ENCODE results near the gene MAN1A2. TPM values are rescaled to one million over a fixed set of nuclear protein-coding genes. Genes with fewer than 3 reads are reported as not detected.
A peak's percentile ranks its signal among the peaks of the same experiment; 100 is the strongest.

MAN1A2 gene
- total and polyA plus RNA-seq, 9 of the 15 experiments (the other 6 are each of a cell fraction or from before 2014, with no cell fraction given) = 4.2 to 38.4 (median 18.7) TPM

GRCh38 chr1:117534995-117535467 lies 167.8 kb downstream of the MAN1A2 start (continued):
- TF ChIP-seq ZNF592 (IDR thresholded peaks at IDR 0.05) (no peak), ZNF3 (CRISPR knock-in tag; IDR thresholded peaks at IDR 0.05) (no peak), DMBX1 (CRISPR knock-in tag; IDR thresholded peaks at IDR 0.05; ENCODE audit: borderline replicate concordance) (no peak), ZNF512 (tag; IDR thresholded peaks at IDR 0.05) (no peak), C11orf30 (IDR thresholded peaks at IDR 0.05; ENCODE audit: low read depth) (peak; percentile 80), COPS2 (conservative IDR thresholded peaks at IDR 0.05) (no peak), EHMT2 (IDR thresholded peaks at IDR 0.05) (peak; percentile 64; the same call in 1 of the 2 replicates), FOSL1 (tag; conservative IDR thresholded peaks at IDR 0.05) (peak; percentile 34; the same call in 1 of the 2 replicates), NFE2L1 (tag; IDR thresholded peaks at IDR 0.05; ENCODE audit: borderline replicate concordance, low read depth) (no peak), ZNF507 (tag; conservative IDR thresholded peaks at IDR 0.05) (no peak), TARDBP (IDR thresholded peaks at IDR 0.05) (no peak), NCOA4 (IDR thresholded peaks at IDR 0.05; ENCODE audit: partially characterized antibody) (no peak), CTCF (IDR thresholded peaks at IDR 0.05 in 2 of 3, conservative IDR thresholded peaks at IDR 0.05 in 1 of 3; ENCODE audit: insufficient read depth in 2 of 3, low read depth in 1 of 3, low read length in 3 of 3) (peak; percentile 80 to 88 (median 88)), PBX2 (CRISPR knock-in tag; IDR thresholded peaks at IDR 0.05; ENCODE audit: low read depth) (no peak), PBX2 (tag; conservative IDR thresholded peaks at IDR 0.05; ENCODE audit: low read depth) (no peak), CGGBP1 (CRISPR knock-in tag; IDR thresholded peaks at IDR 0.05) (no peak), PHF21A (IDR thresholded peaks at IDR 0.05; ENCODE audit: borderline replicate concordance, low read depth) (no peak), TCF7L2 (IDR thresholded peaks at IDR 0.05; ENCODE audit: low read depth, low read length) (no peak), EP400 (IDR thresholded peaks at IDR 0.05) (peak; percentile 17; the same call in 1 of the 2 replicates)

Measured in K562 (cell line).